ENCODE data around the gene PGS1. TPM values are rescaled to one million over a fixed set of nuclear protein-coding genes. Genes with fewer than 3 reads are reported as not detected.

PGS1 gene
- total and polyA plus RNA-seq, 7 experiments from 2014 or later = 36.1 to 84.3 (median 77.3) TPM

GRCh38 chr17:78357177-78357586 lies 21.3 kb upstream of the PGS1 start:
- Mint-ChIP-seq H3K4me3 (peak overlapping the region; percentile 84 to 92 (median 90)), H3K9me3 (no peaks in the 10 kb centered on the region), H3K27me3 (no peaks in the 10 kb centered on the region), H3K4me1 (peaks cover 29 to 69% (median 50%) of the 10 kb centered on the region in 7 donors), H3K36me3 (peaks cover 0 to 42% (median 12%) of the 10 kb centered on the region in 5 donors), H3K27ac (peak overlapping the region; percentile 92 to 99 (median 96))
- ChIA-PET POLR2A (interaction anchor here (1.4 to 1.5 kb wide), 2 partner anchors 22 to 105 kb away, joined by 4 to 6 read pairs; partner anchors contain the start of gene PGS1), CTCF (interaction anchor here (1.3 to 2.0 kb wide), 5 partner anchors 11 to 43 kb away, joined by 4 to 11 read pairs (median 5); no protein-coding TSS in a partner anchor)
- intact Hi-C loops (cut with micrococcal nuclease) = loop anchor here (5.0 kb wide), 4 partner anchors 225 to 420 kb away; partner anchors contain the start of genes TMC8 (in 2 of the 2) and TNRC6C (in 1 of the 2)
- H3K4me3 ChIP-seq (ENCODE audit: low read length) = peak overlapping the region; percentile 84
- H3K4me1 ChIP-seq (ENCODE audit: control insufficient read depth in 2 of 2, insufficient read depth in 2 of 2, low read length in 2 of 2) = peaks cover 55 to 58% of the 10 kb centered on the region in 2 donors
- peak overlapping the region; percentile 99 for H3K27ac ChIP-seq (ENCODE audit: low read depth, low read length)
- peaks cover 0 to 28% (median 20%) of the 10 kb centered on the region in 3 experiments for H3K36me3 ChIP-seq (ENCODE audit: control insufficient read depth in 2 of 3, insufficient read depth in 3 of 3, low read length in 3 of 3)
- DNase-seq (peak in 1 of 9 donors; percentile 47), ATAC-seq (no peak)
- H3K27me3 ChIP-seq (ENCODE audit: control insufficient read depth in 2 of 2, insufficient read depth in 2 of 2, low read length in 2 of 2) = no peaks in the 10 kb centered on the region
- no peaks in the 10 kb centered on the region for H3K9me3 ChIP-seq (ENCODE audit: control insufficient read depth in 2 of 3, low read length in 3 of 3)

- Histone ChIP-seq H3K9me3 (ENCODE audit: control insufficient read depth in 2 of 3, low read length in 3 of 3) (no peaks in the 10 kb centered on the region), H3K27ac (ENCODE audit: low read depth, low read length) (peak overlapping the region; percentile 99), H3K4me3 (ENCODE audit: low read length) (peak overlapping the region; percentile 84), H3K36me3 (ENCODE audit: control insufficient read depth in 2 of 3, insufficient read depth in 3 of 3, low read length in 3 of 3) (peaks cover 0 to 28% (median 20%) of the 10 kb centered on the region in 3 experiments), H3K27me3 (ENCODE audit: control insufficient read depth in 2 of 2, insufficient read depth in 2 of 2, low read length in 2 of 2) (no peaks in the 10 kb centered on the region), H3K4me1 (ENCODE audit: control insufficient read depth in 2 of 2, insufficient read depth in 2 of 2, low read length in 2 of 2) (peaks cover 50 to 53% of the 10 kb centered on the region in 2 donors)
- DNase-seq = peak in 1 of 9 donors; percentile 51
- ChIA-PET POLR2A (interaction anchor here (0.6 to 1.6 kb wide), 7 partner anchors 21 to 232 kb away, joined by 3 to 5 read pairs (median 3); partner anchors contain the start of gene PGS1), CTCF (interaction anchor here (0.6 to 2.0 kb wide), 9 partner anchors 12 to 106 kb away, joined by 3 to 11 read pairs (median 4); no protein-coding TSS in a partner anchor)
- no peaks in the 10 kb centered on the region for H3K9me3 Mint-ChIP-seq
- intact Hi-C loops (cut with micrococcal nuclease) = loop anchor here (5.0 kb wide), 4 partner anchors 226 to 419 kb away; partner anchors contain the start of genes TMC8 (in 2 of the 2) and TNRC6C (in 1 of the 2)
- H3K4me3 Mint-ChIP-seq = peak overlapping the region; percentile 84 to 92 (median 90)
- ATAC-seq = no peak
- peaks cover 0 to 42% (median 12%) of the 10 kb centered on the region in 5 donors for H3K36me3 Mint-ChIP-seq
- peaks cover 29 to 65% (median 49%) of the 10 kb centered on the region in 7 donors for H3K4me1 Mint-ChIP-seq
- H3K27ac Mint-ChIP-seq = peak overlapping the region; percentile 89 to 99 (median 93)
- no peaks in the 10 kb centered on the region for H3K27me3 Mint-ChIP-seq
Observed at GRCh38 chr17:78357672-78358537, 20.5 kb upstream of the PGS1 start.

- ChIA-PET CTCF (interaction anchor here (0.6 to 2.0 kb wide), 10 partner anchors 13 to 107 kb away, joined by 3 to 11 read pairs (median 4); no protein-coding TSS in a partner anchor), POLR2A (interaction anchor here (0.6 to 1.6 kb wide), 10 partner anchors 20 to 232 kb away, joined by 3 to 6 read pairs (median 3); partner anchors contain the start of gene PGS1)
- H3K4me1 ChIP-seq (ENCODE audit: control insufficient read depth in 2 of 2, insufficient read depth in 2 of 2, low read length in 2 of 2) = peaks cover 44 to 47% of the 10 kb centered on the region in 2 donors
- H3K36me3 Mint-ChIP-seq = peaks cover 0 to 41% (median 12%) of the 10 kb centered on the region in 5 donors
- peaks cover 0 to 2% (median 0%) of the 10 kb centered on the region in 5 donors for H3K27me3 Mint-ChIP-seq
- no peaks in the 10 kb centered on the region for H3K9me3 ChIP-seq (ENCODE audit: control insufficient read depth in 2 of 3, low read length in 3 of 3)
- peak overlapping the region; percentile 89 to 99 (median 93) for H3K27ac Mint-ChIP-seq
- peak overlapping the region; percentile 99 for H3K27ac ChIP-seq (ENCODE audit: low read depth, low read length)
- peaks cover 25 to 59% (median 43%) of the 10 kb centered on the region in 7 donors for H3K4me1 Mint-ChIP-seq
- intact Hi-C loops (cut with micrococcal nuclease) = loop anchor here (5.0 kb wide), 4 partner anchors 226 to 419 kb away; partner anchors contain the start of genes TMC8 (in 2 of the 2) and TNRC6C (in 1 of the 2)
- no peak for ATAC-seq
- DNase-seq = peak in 6 of 9 donors; percentile 35 to 51 (median 42)
- H3K27me3 ChIP-seq (ENCODE audit: control insufficient read depth in 2 of 2, insufficient read depth in 2 of 2, low read length in 2 of 2) = no peaks in the 10 kb centered on the region
- peaks cover 0 to 28% (median 20%) of the 10 kb centered on the region in 3 experiments for H3K36me3 ChIP-seq (ENCODE audit: control insufficient read depth in 2 of 3, insufficient read depth in 3 of 3, low read length in 3 of 3)
- peak overlapping the region; percentile 84 to 92 (median 90) for H3K4me3 Mint-ChIP-seq
- H3K9me3 Mint-ChIP-seq = no peaks in the 10 kb centered on the region
- peak overlapping the region; percentile 84 for H3K4me3 ChIP-seq (ENCODE audit: low read length)
Observed at GRCh38 chr17:78358538-78359320, 19.7 kb upstream of the PGS1 start.

GRCh38 chr17:78359321-78359996 lies 19.0 kb upstream of the PGS1 start:
- no peaks in the 10 kb centered on the region for H3K9me3 Mint-ChIP-seq
- peak overlapping the region; percentile 78 to 92 (median 85) for H3K4me3 Mint-ChIP-seq
- no peaks in the 10 kb centered on the region for H3K27me3 ChIP-seq (ENCODE audit: control insufficient read depth in 2 of 2, insufficient read depth in 2 of 2, low read length in 2 of 2)
- H3K9me3 ChIP-seq (ENCODE audit: control insufficient read depth in 2 of 3, low read length in 3 of 3) = no peaks in the 10 kb centered on the region
- H3K27me3 Mint-ChIP-seq = peaks cover 0 to 2% (median 0%) of the 10 kb centered on the region in 5 donors
- DNase-seq (peak in 1 of 9 donors; percentile 54), ATAC-seq (no peak)
- H3K4me1 ChIP-seq (ENCODE audit: control insufficient read depth in 2 of 2, insufficient read depth in 2 of 2, low read length in 2 of 2) = peaks cover 37 to 40% of the 10 kb centered on the region in 2 donors
- H3K4me3 ChIP-seq (ENCODE audit: low read length) = peak overlapping the region; percentile 84
- H3K36me3 ChIP-seq (ENCODE audit: control insufficient read depth in 2 of 3, insufficient read depth in 3 of 3, low read length in 3 of 3) = peaks cover 0 to 28% (median 20%) of the 10 kb centered on the region in 3 experiments
- H3K27ac ChIP-seq (ENCODE audit: low read depth, low read length) = peak overlapping the region; percentile 99
- H3K36me3 Mint-ChIP-seq = peaks cover 0 to 35% (median 12%) of the 10 kb centered on the region in 5 donors
- H3K27ac Mint-ChIP-seq = peak overlapping the region in 8 of 9 donors; percentile 54 to 97 (median 86)
- POLR2A ChIA-PET = interaction anchor here (0.8 to 1.6 kb wide), 6 partner anchors 9 to 233 kb away, joined by 3 to 6 read pairs (median 4); no protein-coding TSS in a partner anchor
- CTCF ChIA-PET = interaction anchor here (0.6 to 2.0 kb wide), 3 partner anchors 13 to 72 kb away, joined by 5 to 11 read pairs (median 6); no protein-coding TSS in a partner anchor
- peaks cover 19 to 54% (median 36%) of the 10 kb centered on the region in 7 donors for H3K4me1 Mint-ChIP-seq
- intact Hi-C loops (cut with micrococcal nuclease) = loop anchor here (5.0 kb wide), 4 partner anchors 227 to 418 kb away; partner anchors contain the start of genes TMC8 (in 2 of the 2) and TNRC6C (in 1 of the 2)

- intact Hi-C loops (cut with micrococcal nuclease) = loop anchor here (1.0 to 5.0 kb wide), 15 partner anchors 17 to 417 kb away; partner anchors contain the start of genes PGS1 (in 2 of the 2), TMC8 (in 2 of the 2) and TNRC6C (in 1 of the 2)
- DNase-seq (peak; percentile 92 to 98 (median 97)), ATAC-seq (peak; percentile 83)
- H3K27me3 ChIP-seq (ENCODE audit: control insufficient read depth in 2 of 2, insufficient read depth in 2 of 2, low read length in 2 of 2) = no peaks in the 10 kb centered on the region
- peak within 1 kb of the TSS; percentile 99 for H3K27ac ChIP-seq (ENCODE audit: low read depth, low read length)
- peaks cover 0 to 28% (median 20%) of the 10 kb centered on the region in 3 experiments for H3K36me3 ChIP-seq (ENCODE audit: control insufficient read depth in 2 of 3, insufficient read depth in 3 of 3, low read length in 3 of 3)
- Mint-ChIP-seq H3K27me3 (peaks cover 0 to 2% (median 0%) of the 10 kb centered on the region in 5 donors), H3K27ac (peak within 1 kb of the TSS; percentile 81 to 99 (median 93)), H3K36me3 (peaks cover 0 to 33% (median 12%) of the 10 kb centered on the region in 5 donors), H3K4me1 (peaks cover 19 to 51% (median 34%) of the 10 kb centered on the region in 7 donors), H3K4me3 (peak within 1 kb of the TSS; percentile 84 to 93 (median 90)), H3K9me3 (no peaks in the 10 kb centered on the region)
- ChIA-PET POLR2A (interaction anchor here (0.8 to 1.6 kb wide), 2 partner anchors 10 to 108 kb away, joined by 4 to 6 read pairs; no protein-coding TSS in a partner anchor), CTCF (interaction anchor here (0.7 to 2.3 kb wide), 7 partner anchors 16 to 109 kb away, joined by 3 to 10 read pairs (median 5); no protein-coding TSS in a partner anchor)
- H3K4me1 ChIP-seq (ENCODE audit: control insufficient read depth in 2 of 2, insufficient read depth in 2 of 2, low read length in 2 of 2) = peaks cover 31 to 34% of the 10 kb centered on the region in 2 donors
- peak within 1 kb of the TSS; percentile 84 for H3K4me3 ChIP-seq (ENCODE audit: low read length)
- no peaks in the 10 kb centered on the region for H3K9me3 ChIP-seq (ENCODE audit: control insufficient read depth in 2 of 3, low read length in 3 of 3)
Observed at GRCh38 chr17:78359997-78360370, 18.5 kb upstream of the PGS1 start, which contains the start of gene SOCS3. Gene SOCS3 (minus strand): TSS chr17:78360077. CDS start chr17:78359095, 982 bp downstream.

All from naive thymus-derived CD4-positive, alpha-beta T cell (primary cell).